Pancreas (tissue), 10 donors: ENCODE data around the gene SHISAL2B. TPM values are rescaled to one million over a fixed set of nuclear protein-coding genes. Genes with fewer than 3 reads are reported as not detected.

Source experiments
- ATAC-seq, 4 donors: fragments of 200-7000 bp; cut with Tn5 transposase; one replicate each; pipeline versions ENCODE4 v1.8.0 to v1.9.1; 2020; ENCODE audit warnings: mild to moderate bottlenecking in 4 of 4, moderate library complexity in 4 of 4
- DNase-seq, 6 donors: peaks; one replicate each; pipeline ENCODE4 v3.0.0-alpha.2; 2020
- FAIRE-seq: peaks from 2 replicates; lab custom pipeline; 2012; peaks lifted over from hg19 to GRCh38; lab: Jason Lieb, UNC
- H3K27ac ChIP-seq, 4 donors: fragments of 200-600 bp; sonication (generic); 1 replicate in 3 of 4; 2 replicates in 1 of 4; pipeline versions ENCODE4 v1.5.0 to v1.8.0; 2020
- H3K27me3 ChIP-seq, 4 donors: fragments of 200-600 bp; one replicate each; pipeline ENCODE4 v1.8.0; 2021
- H3K36me3 ChIP-seq, 3 donors: fragments of 200-600 bp; sonication (generic) in 1 of 3; one replicate each; pipeline versions ENCODE4 v1.5.0 to v1.8.0; 2020 to 2021
- H3K4me1 ChIP-seq, 3 donors: fragments of 200-600 bp; one replicate each; pipeline ENCODE4 v1.8.0; 2021
- H3K4me3 ChIP-seq, 4 donors: fragments of 200-600 bp; sonication (generic) in 2 of 4; one replicate each; pipeline versions ENCODE4 v1.5.0 to v1.8.0; 2020 to 2021
- H3K9me3 ChIP-seq, 4 donors: fragments of 200-600 bp; one replicate each; pipeline ENCODE4 v1.8.0; 2021
- CTCF ChIP-seq, 4 donors: fragments of 200-600 bp; sonication (generic) in 3 of 4; IDR thresholded peaks; one replicate each; pipeline versions ENCODE4 v1.5.0 to v1.8.0; 2021; ENCODE audit warnings: antibody characterized with exemption in 4 of 4
- WGBS, 2 donors: extraction: QIAGEN DNeasy Blood & Tissue Kit; methylation state at CpG; one replicate each; pipeline ENCODE4 v1.1.7; 2013; 5-methylcytosine and 5-hydroxymethylcytosine counted together
- intact Hi-C, 3 donors: fragments of 100-400 bp; cut with DNase I; formaldehyde crosslinking; loops; one replicate each; pipeline versions ENCODE4 v1.11.1 to v1.14.2; 2022
- polyA plus RNA-seq, 2 donors: library from polyadenylated mRNA; stranded (reverse); fragments of 200-250 nt; gene quantifications; one replicate each; pipeline ENCODE4 v1.2.3, GENCODE V29; 2013
- total RNA-seq, 6 donors: library from RNA; stranded (reverse); fragmentation: NEBNext Ultra II Directional in 4 of 6; extraction: Animal tissue kit (Norgen Biotek cat#: 25700) in 4 of 6; gene quantifications; one replicate each; pipeline versions ENCODE4 v1.2.1 to v1.2.4, GENCODE V29; 2021 to 2023
- donor health status: healthy with polysubstance abuse.
- donor health status: DM: no; HTN: no; CAD: no; lungs with moderate emphysema.
- donor health status: DM: no; HTN: no; CAD: no.
- donor health status: control.
- donor health status: control.
- donor health status: Bipolar disorder and iron deficiency.
- donor health status: DM: yes; HTN: yes; CAD: no.
- donor health status: DM: no; HTN: no; CAD: no.
- donor health status: DM: no; HTN: no; CAD: no.
- donor health status: DM: yes; HTN: yes; CAD: no.

Gene SHISAL2B
- total and polyA plus RNA-seq, 8 donors, result 1.2 to 69.8 (median 2.7) TPM

GRCh38 chr5:64742411-64742810 is 52.1 kb downstream of the SHISAL2B start:
- WGBS, 2 donors, result 88 to 100% methylated on average over 1 of the region's 1 CpG
- Histone ChIP-seq H3K27ac (no peak overlapping the region), H3K27me3 (no peaks in the 10 kb centered on the region), H3K4me3 (no peak overlapping the region), H3K36me3 (no peaks in the 10 kb centered on the region), H3K9me3 (no peaks in the 10 kb centered on the region), H3K4me1 (peaks cover 0 to 7% (median 6%) of the 10 kb centered on the region in 3 donors)
- DNase-seq (no peak), ATAC-seq (no peak), FAIRE-seq (no peak)
- intact Hi-C loops, result no loop called here
- no peak for TF ChIP-seq CTCF (IDR thresholded peaks at IDR 0.05)

- ATAC-seq (no peak), DNase-seq (no peak), FAIRE-seq (no peak)
- H3K27me3 ChIP-seq, result no peaks in the 10 kb centered on the region
- no peaks in the 10 kb centered on the region for H3K36me3 ChIP-seq
- no peak for TF ChIP-seq CTCF (IDR thresholded peaks at IDR 0.05)
- H3K9me3 ChIP-seq, result no peaks in the 10 kb centered on the region
- H3K4me1 ChIP-seq, result peaks cover 0 to 7% (median 6%) of the 10 kb centered on the region in 3 donors
- intact Hi-C loops, result no loop called here
- H3K27ac ChIP-seq, result no peak overlapping the region
- no peak overlapping the region for H3K4me3 ChIP-seq
Measured at GRCh38 chr5:64742821-64743220, 52.5 kb downstream of the SHISAL2B start.

- Histone ChIP-seq H3K4me3 (no peak overlapping the region), H3K4me1 (peaks cover 0 to 7% (median 6%) of the 10 kb centered on the region in 3 donors), H3K27me3 (no peaks in the 10 kb centered on the region), H3K9me3 (no peaks in the 10 kb centered on the region), H3K27ac (no peak overlapping the region), H3K36me3 (no peaks in the 10 kb centered on the region)
- WGBS, 2 donors, result 83 to 97% methylated on average over 1 of the region's 1 CpG
- TF ChIP-seq CTCF (IDR thresholded peaks at IDR 0.05), result no peak
- FAIRE-seq (no peak), DNase-seq (no peak), ATAC-seq (no peak)
- intact Hi-C loops, result no loop called here
Measured at GRCh38 chr5:64744914-64745313, 54.6 kb downstream of the SHISAL2B start.

GRCh38 chr5:64746446-64746845 is 56.1 kb downstream of the SHISAL2B start:
- H3K36me3 ChIP-seq, result no peaks in the 10 kb centered on the region
- no peak for TF ChIP-seq CTCF (IDR thresholded peaks at IDR 0.05)
- H3K27ac ChIP-seq, result no peak overlapping the region
- H3K9me3 ChIP-seq, result no peaks in the 10 kb centered on the region
- intact Hi-C loops, result no loop called here
- no peaks in the 10 kb centered on the region for H3K27me3 ChIP-seq
- FAIRE-seq (no peak), DNase-seq (no peak), ATAC-seq (no peak)
- 97 to 98% methylated on average over 1 of the region's 1 CpG for WGBS, 2 donors
- peaks cover 0 to 7% (median 6%) of the 10 kb centered on the region in 3 donors for H3K4me1 ChIP-seq
- no peak overlapping the region for H3K4me3 ChIP-seq

- Histone ChIP-seq H3K4me3 (no peak overlapping the region), H3K9me3 (no peaks in the 10 kb centered on the region), H3K36me3 (no peaks in the 10 kb centered on the region), H3K27me3 (no peaks in the 10 kb centered on the region), H3K4me1 (peaks cover 0 to 7% (median 0%) of the 10 kb centered on the region in 3 donors), H3K27ac (no peak overlapping the region)
- 83 to 85% methylated on average over 4 of the region's 4 CpGs for WGBS, 2 donors
- intact Hi-C loops, result no loop called here
- no peak for DNase-seq
- no peak for FAIRE-seq
- no peak for ATAC-seq
- no peak for TF ChIP-seq CTCF (IDR thresholded peaks at IDR 0.05)
Measured at GRCh38 chr5:64749385-64749784, 59.1 kb downstream of the SHISAL2B start.
